ENCODE results near the gene PHF13.

Gene PHF13

DNA sequence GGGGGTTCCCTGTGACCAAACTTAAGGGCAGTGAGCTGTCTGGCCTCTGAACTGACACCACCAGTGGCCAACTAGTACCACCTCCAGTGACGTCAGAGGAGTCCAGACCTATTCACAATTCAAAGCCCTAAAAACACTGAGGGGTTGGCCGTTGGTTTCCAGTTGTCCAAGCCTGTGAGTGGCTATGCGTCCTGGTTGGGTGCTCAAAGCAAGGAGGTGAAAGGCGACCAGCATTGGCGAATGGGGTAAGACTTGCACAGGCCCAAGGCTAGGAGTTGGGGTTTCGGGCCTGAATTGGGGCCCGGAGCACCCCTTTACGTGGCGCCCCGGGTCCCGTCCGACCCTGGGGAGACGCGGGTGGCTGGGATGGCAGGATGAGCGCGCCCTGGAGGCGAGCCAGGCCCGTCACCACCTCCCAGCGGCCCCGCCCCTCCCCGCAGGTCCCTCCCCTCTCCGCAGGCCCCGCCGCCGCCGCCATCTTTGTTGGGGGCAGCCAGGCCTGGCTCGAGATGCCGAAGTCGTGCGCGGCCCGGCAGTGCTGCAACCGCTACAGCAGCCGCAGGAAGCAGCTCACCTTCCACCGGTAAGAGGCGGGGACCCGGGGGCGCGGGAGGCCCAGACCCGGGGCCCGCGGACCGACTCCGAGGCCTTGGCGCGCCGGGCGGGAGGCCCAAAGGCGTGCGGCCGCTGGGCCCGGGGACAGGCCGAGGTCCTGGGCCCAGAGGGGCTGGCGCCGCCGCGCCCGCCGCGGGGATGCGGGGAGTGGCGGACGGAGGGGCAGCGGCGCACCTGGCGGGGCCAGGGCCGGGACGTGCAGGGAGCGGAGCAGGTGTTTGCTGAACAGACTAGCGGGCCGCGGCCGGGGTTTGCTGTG lies 11.4 kb downstream of the PHF13 start, which contains the start of gene THAP3:
Gene THAP3, plus strand, starts transcription at position 159 of the 874 bp plus-strand sequence. Its CDS starts 351 bp downstream, at position 510.
- Histone ChIP-seq H3K27me3 (replicated peaks; ENCODE audit: control insufficient read depth, insufficient read depth, low read length) (no peaks in the 10 kb centered on the region), H3K9me3 (ENCODE audit: control insufficient read depth, low read length) (no peaks in the 10 kb centered on the region), H3K4me3 (ENCODE audit: low read length) (peak within 1 kb of the TSS; percentile 91), H3K9ac (ENCODE audit: low read length) (peak within 1 kb of the TSS; percentile 93), H3K4me1 (ENCODE audit: control insufficient read depth, insufficient read depth, low read length) (peaks cover 37% of the 10 kb centered on the region), H3K36me3 (ENCODE audit: control insufficient read depth, insufficient read depth, low read length, severe bottlenecking) (peaks cover 63% of the 10 kb centered on the region)
- DNase-seq (ENCODE audit: low read depth) = peak; percentile 94

DNA sequence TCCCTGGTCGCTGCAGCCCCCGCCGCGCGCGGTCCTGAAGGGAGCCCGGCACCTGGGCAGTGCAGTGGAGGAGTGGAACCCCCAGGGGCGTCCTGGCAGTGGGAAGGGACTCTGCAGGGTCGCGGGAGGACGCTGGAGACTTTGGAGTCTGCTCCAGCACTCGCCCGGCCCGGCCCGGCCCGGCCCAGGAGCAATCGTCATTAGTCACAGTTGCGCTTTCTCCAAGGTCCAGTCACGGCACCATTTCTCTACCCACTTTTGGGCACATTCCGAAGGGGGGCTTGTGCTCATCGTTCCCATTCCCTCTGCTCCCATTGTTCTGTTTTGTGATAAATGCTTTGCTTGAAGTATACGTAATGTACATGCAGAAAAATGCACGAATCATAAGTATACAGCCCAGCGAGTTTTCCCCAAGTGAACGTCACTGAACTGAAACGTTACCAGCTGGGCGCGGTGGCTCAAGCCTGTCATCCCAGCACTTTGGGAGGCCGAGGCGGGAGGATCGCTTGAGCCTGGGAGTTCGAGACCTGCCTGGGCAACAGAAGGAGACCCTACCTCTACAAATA lies 12.1 kb downstream of the PHF13 start:
- Histone ChIP-seq H3K4me3 (ENCODE audit: low read length) (peak overlapping the region; percentile 91), H3K9ac (ENCODE audit: low read length) (peak overlapping the region; percentile 93), H3K27me3 (replicated peaks; ENCODE audit: control insufficient read depth, insufficient read depth, low read length) (no peaks in the 10 kb centered on the region), H3K36me3 (ENCODE audit: control insufficient read depth, insufficient read depth, low read length, severe bottlenecking) (peaks cover 62% of the 10 kb centered on the region), H3K9me3 (ENCODE audit: control insufficient read depth, low read length) (no peaks in the 10 kb centered on the region), H3K4me1 (ENCODE audit: control insufficient read depth, insufficient read depth, low read length) (peaks cover 37% of the 10 kb centered on the region)
- DNase-seq (ENCODE audit: low read depth) = peak; percentile 75

DNA sequence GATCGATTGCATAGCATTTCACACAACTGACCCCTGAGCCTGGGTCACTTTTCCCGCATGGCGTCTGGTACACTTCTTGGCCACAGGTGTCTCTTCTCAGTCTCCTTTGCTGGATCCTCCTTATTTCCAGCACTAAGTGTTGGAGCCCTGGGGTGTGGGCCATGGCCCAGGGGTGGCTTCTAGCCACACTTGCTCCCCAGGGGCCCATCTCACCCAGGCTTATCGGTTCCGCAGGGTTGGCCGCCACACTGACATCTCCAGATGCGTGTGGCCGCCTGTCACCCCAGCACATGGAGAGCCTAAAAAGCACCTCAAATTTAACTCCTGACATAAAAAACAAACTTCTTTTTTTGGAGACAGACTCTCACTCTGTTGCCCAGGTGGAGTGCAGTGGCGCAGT lies 13.5 kb downstream of the PHF13 start:
- Histone ChIP-seq H3K9me3 (ENCODE audit: control insufficient read depth, low read length) (no peaks in the 10 kb centered on the region), H3K9ac (ENCODE audit: low read length) (no peak overlapping the region), H3K4me3 (ENCODE audit: low read length) (no peak overlapping the region), H3K27me3 (replicated peaks; ENCODE audit: control insufficient read depth, insufficient read depth, low read length) (no peaks in the 10 kb centered on the region), H3K36me3 (ENCODE audit: control insufficient read depth, insufficient read depth, low read length, severe bottlenecking) (peaks cover 55% of the 10 kb centered on the region), H3K4me1 (ENCODE audit: control insufficient read depth, insufficient read depth, low read length) (peaks cover 30% of the 10 kb centered on the region)
- no peak for DNase-seq (ENCODE audit: low read depth)

DNA sequence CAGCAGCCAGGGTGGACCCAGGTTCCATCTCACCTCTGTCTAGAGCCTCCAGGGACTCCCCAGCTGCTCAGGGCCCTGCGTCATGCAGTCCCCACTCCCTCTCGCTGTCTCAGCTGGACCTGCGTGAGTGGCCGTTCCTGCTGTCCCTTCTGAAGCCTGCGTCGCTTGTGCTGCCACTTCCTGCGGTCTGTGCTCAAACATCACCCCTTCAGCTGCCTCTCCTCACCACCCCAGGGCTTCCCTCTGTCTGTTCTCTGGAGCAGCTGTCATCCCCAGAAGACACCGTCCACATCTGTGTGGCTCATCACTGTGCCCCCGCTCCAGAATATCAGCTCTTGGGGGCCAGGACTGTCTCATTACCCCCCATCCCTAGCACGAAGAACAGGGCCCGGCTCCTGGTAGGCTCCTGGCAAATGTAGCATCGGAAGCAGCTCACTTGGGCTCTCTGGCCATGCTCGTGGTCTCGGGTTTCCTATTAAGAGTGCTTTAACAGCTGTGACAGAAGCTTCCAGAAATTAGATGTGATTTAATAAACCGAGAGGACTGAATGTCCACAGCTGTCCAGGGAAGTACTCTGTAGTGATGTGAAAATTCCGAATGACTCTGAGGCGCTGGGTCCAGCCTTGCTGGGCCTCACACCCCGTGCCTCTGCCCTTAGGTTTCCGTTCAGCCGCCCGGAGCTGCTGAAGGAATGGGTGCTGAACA lies 14.5 kb downstream of the PHF13 start:
- Histone ChIP-seq H3K4me3 (ENCODE audit: low read length) (no peak overlapping the region), H3K36me3 (ENCODE audit: control insufficient read depth, insufficient read depth, low read length, severe bottlenecking) (peaks cover 61% of the 10 kb centered on the region), H3K4me1 (ENCODE audit: control insufficient read depth, insufficient read depth, low read length) (peaks cover 23% of the 10 kb centered on the region), H3K9me3 (ENCODE audit: control insufficient read depth, low read length) (no peaks in the 10 kb centered on the region), H3K27me3 (replicated peaks; ENCODE audit: control insufficient read depth, insufficient read depth, low read length) (no peaks in the 10 kb centered on the region), H3K9ac (ENCODE audit: low read length) (no peak overlapping the region)
- no peak for DNase-seq (ENCODE audit: low read depth)

DNA sequence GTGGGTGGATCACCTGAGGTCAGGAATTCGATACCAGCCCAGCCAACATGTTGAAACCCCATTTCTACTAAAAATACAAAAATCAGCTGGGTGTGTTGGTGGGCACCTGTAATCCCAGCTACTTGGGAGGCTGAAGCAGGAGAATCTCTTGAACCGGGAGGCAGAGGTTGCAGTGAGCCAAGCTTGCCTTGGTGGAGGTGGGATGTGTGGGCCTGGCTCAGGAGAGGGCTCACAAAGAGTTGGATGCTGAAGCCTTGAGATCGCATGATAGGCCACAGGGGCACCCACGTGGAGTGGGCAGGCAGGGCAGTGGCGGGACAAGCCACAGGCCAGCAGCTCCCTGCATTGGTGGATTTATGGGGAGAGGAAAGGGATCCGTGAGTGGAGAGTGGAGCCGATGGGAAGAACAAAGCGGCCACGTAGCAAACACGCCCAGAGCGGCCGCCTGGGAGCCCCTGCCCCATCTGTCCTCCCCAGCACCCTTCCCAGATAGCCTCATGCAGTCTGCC lies 15.5 kb downstream of the PHF13 start:
- DNase-seq (ENCODE audit: low read depth) = no peak
- Histone ChIP-seq H3K27me3 (replicated peaks; ENCODE audit: control insufficient read depth, insufficient read depth, low read length) (no peaks in the 10 kb centered on the region), H3K9ac (ENCODE audit: low read length) (no peak overlapping the region), H3K9me3 (ENCODE audit: control insufficient read depth, low read length) (no peaks in the 10 kb centered on the region), H3K36me3 (ENCODE audit: control insufficient read depth, insufficient read depth, low read length, severe bottlenecking) (peaks cover 63% of the 10 kb centered on the region), H3K4me3 (ENCODE audit: low read length) (no peak overlapping the region), H3K4me1 (ENCODE audit: control insufficient read depth, insufficient read depth, low read length) (peaks cover 15% of the 10 kb centered on the region)

DNA sequence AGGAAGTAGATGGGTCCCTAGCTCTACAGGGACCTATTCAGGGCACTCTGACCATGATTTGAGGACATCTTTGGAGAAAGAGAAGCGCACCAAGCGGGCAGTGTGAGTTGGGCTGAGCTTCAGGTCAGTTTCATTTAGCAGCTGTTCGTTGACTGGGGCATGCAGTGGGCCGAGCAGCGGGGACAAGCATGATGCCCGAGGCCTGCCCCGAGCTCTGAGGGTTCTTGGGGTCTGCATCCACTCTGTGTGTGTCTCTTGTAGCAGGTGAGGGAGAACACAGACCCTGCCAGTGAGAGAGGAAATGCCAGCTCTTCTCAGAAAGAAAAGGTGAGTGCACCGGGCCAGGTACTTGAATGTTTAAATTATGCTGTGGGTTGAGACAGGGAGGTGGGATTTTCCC lies 16.5 kb downstream of the PHF13 start:
- Histone ChIP-seq H3K4me3 (ENCODE audit: low read length) (no peak overlapping the region), H3K9ac (ENCODE audit: low read length) (no peak overlapping the region), H3K4me1 (ENCODE audit: control insufficient read depth, insufficient read depth, low read length) (peaks cover 9% of the 10 kb centered on the region), H3K9me3 (ENCODE audit: control insufficient read depth, low read length) (no peaks in the 10 kb centered on the region), H3K36me3 (ENCODE audit: control insufficient read depth, insufficient read depth, low read length, severe bottlenecking) (peaks cover 71% of the 10 kb centered on the region), H3K27me3 (replicated peaks; ENCODE audit: control insufficient read depth, insufficient read depth, low read length) (no peaks in the 10 kb centered on the region)
- no peak for DNase-seq (ENCODE audit: low read depth)

DNA sequence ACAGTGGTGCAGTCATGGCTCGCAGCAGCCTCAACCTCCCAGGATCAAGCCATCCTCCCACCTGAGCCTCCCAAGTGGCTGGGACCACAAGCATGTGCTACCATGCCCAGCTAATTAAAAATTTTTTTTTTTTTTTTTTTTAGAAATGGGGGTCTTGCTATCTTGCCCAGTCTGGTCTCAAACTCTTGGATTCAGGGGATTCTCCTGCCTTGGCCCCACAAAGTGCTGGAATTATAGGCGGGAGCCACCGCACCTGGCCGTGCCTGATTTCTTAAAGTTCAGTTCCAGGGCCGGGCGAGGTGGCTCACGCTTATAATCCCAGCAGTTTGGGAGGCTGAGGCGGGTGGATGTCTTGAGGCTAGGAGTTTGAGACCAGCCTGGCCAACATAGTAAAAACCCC lies 17.5 kb downstream of the PHF13 start:
- H3K4me3 ChIP-seq (ENCODE audit: low read length) = no peak overlapping the region

DNA sequence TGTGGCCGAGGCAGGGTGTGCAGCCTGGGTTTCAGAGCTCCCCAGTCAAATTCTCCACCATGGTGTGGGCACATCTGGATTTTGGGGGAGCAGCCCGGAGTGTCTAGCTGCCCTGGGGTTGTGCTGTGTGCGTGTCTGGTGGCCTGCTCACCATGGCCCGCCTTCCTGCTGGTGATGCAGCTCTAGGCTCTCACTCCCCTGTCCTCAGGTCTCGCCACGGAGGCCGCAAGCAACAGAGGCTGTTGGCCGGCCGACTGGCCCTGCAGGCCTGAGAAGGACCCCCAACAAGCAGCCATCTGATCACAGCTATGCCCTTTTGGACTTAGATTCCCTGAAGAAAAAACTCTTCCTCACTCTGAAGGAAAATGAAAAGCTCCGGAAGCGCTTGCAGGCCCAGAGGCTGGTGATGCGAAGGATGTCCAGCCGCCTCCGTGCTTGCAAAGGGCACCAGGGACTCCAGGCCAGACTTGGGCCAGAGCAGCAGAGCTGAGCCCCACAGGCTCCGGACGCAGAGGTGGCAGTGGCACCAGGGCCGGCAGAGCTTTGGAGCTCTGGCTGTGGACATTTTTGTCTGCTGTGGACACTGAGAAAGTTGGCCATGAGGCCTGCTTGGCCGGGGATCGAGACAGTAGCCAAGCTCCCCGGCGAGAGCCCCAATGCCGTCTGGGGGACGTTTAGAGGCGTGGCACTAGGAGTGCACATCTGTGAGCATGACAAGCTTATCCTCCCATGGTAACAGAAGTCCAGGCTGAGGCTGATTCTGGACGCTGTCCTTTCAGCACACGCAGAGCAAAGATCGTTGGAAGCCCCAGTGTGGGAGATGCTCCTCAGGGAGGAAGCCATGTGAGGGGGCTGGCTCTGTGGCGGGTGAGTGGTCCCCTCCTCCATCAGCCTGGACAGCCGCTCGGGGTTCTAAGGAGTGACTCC lies 19.3 kb downstream of the PHF13 start:
- Histone ChIP-seq H3K27me3 (replicated peaks; ENCODE audit: control insufficient read depth, insufficient read depth, low read length) (no peaks in the 10 kb centered on the region), H3K9ac (ENCODE audit: low read length) (no peak overlapping the region), H3K9me3 (ENCODE audit: control insufficient read depth, low read length) (no peaks in the 10 kb centered on the region), H3K36me3 (ENCODE audit: control insufficient read depth, insufficient read depth, low read length, severe bottlenecking) (peaks cover 84% of the 10 kb centered on the region), H3K4me3 (ENCODE audit: low read length) (no peak overlapping the region), H3K4me1 (ENCODE audit: control insufficient read depth, insufficient read depth, low read length) (peaks cover 1% of the 10 kb centered on the region)
- no peak for DNase-seq (ENCODE audit: low read depth)

More for the DNA sequence above, 17.5 kb downstream of the PHF13 start:
- no peaks in the 10 kb centered on the region for H3K9me3 ChIP-seq (ENCODE audit: control insufficient read depth, low read length)
- peaks cover 79% of the 10 kb centered on the region for H3K36me3 ChIP-seq (ENCODE audit: control insufficient read depth, insufficient read depth, low read length, severe bottlenecking)
- H3K27me3 ChIP-seq (replicated peaks; ENCODE audit: control insufficient read depth, insufficient read depth, low read length) = no peaks in the 10 kb centered on the region
- H3K4me1 ChIP-seq (ENCODE audit: control insufficient read depth, insufficient read depth, low read length) = peaks cover 6% of the 10 kb centered on the region
- no peak for DNase-seq (ENCODE audit: low read depth)
- no peak overlapping the region for H3K9ac ChIP-seq (ENCODE audit: low read length)

DNA sequence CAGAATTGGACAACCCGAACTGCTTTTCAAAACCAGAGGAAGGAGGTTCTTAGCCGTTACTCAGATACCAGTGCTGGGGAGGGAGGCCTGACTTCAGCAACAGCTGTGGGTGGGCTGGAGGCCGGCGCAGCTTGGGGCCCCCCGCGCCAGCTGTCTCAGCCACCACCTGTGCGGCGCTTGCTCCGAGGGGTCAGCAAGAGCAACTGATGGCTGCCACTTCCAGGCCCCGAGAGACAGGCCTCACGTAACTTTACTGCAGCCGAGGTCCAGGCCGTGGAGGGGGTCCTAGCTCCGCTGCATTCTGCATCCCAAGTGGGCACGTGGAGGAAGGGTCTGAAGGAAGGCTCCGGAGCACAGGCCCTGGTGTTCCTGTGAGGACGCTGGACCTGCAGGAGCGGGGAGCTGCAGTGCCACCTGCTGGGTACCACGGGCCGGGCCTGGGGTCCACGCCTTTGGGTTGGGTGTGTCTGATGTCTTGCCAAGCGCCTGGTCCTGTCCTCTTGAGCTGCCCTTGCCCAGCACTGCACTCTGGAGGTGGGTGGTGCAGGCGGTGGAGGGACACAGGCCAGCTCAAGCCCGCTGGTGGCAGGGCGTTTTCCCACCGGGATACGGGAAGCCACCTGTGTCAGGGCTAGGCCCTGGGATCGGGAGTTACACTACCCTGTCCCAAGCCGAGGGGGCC lies 21.0 kb downstream of the PHF13 start:
- no peak overlapping the region for H3K9ac ChIP-seq (ENCODE audit: low read length)
- peak; percentile 29 for DNase-seq (ENCODE audit: low read depth)
- H3K4me3 ChIP-seq (ENCODE audit: low read length) = no peak overlapping the region
- H3K36me3 ChIP-seq (ENCODE audit: control insufficient read depth, insufficient read depth, low read length, severe bottlenecking) = peaks cover 69% of the 10 kb centered on the region
- no peaks in the 10 kb centered on the region for H3K27me3 ChIP-seq (replicated peaks; ENCODE audit: control insufficient read depth, insufficient read depth, low read length)
- peaks cover 13% of the 10 kb centered on the region for H3K4me1 ChIP-seq (ENCODE audit: control insufficient read depth, insufficient read depth, low read length)
- H3K9me3 ChIP-seq (ENCODE audit: control insufficient read depth, low read length) = no peaks in the 10 kb centered on the region

All from adipocyte (in vitro differentiated cells).